Activated naive CD8-positive, alpha-beta T cell treated with anti-CD3 and anti-CD28 coated beads, Interleukin-2, amount 50 U/mL, for 24 hours (primary cell): ENCODE measurements around the gene CCDC3.

Experiments used
- ATAC-seq: fragments of 150-1000 bp; cut with Tn5 transposase; one replicate; pipeline ENCODE4 v1.10.0; 2021
- DNase-seq: peaks from one replicate; pipeline ENCODE4 v3.0.0; 2021
- H3K27ac Mint-ChIP-seq: one replicate; pipeline ENCODE4 v1.8.0; 2021; ENCODE audit warnings: mild to moderate bottlenecking, mixed read lengths
- H3K27me3 Mint-ChIP-seq: one replicate; pipeline ENCODE4 v1.8.0; 2021; ENCODE audit warnings: mixed read lengths
- H3K36me3 Mint-ChIP-seq: one replicate; pipeline ENCODE4 v1.8.0; 2021; ENCODE audit warnings: low read depth, mixed read lengths
- H3K4me1 Mint-ChIP-seq: one replicate; pipeline ENCODE4 v1.8.0; 2021; ENCODE audit warnings: mixed read lengths
- H3K4me3 Mint-ChIP-seq: one replicate; pipeline ENCODE4 v1.8.0; 2021; ENCODE audit warnings: mild to moderate bottlenecking, moderate library complexity, mixed read lengths
- H3K9me3 Mint-ChIP-seq: one replicate; pipeline ENCODE4 v1.8.0; 2021; ENCODE audit warnings: mixed read lengths

Gene CCDC3

DNA sequence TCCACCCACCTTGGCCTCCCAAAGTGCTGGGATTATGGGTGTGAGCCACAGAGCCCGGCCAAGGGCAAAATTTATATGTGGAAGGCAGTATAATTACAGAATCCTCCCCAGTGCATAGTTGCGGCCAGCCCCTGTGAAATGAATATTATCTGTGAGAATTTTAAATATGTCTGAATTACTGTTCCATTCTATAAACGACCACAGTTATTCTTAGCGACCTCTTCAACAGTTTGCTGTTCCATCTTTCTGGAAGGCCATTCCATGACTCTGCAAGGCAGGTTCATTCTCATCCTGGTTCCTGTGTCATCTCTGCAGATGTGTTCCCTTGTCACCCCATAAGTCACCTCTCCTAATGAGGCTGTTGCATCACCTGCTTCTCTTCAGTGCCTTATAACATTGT is 90.7 kb downstream of the CCDC3 start:
- no peak for DNase-seq
- Mint-ChIP-seq H3K4me1 (no peaks in the 10 kb centered on the region), H3K4me3 (no peak overlapping the region), H3K27me3 (peaks cover 6% of the 10 kb centered on the region), H3K36me3 (no peaks in the 10 kb centered on the region), H3K27ac (no peak overlapping the region), H3K9me3 (peaks cover 9% of the 10 kb centered on the region)
- ATAC-seq, result no peak

DNA sequence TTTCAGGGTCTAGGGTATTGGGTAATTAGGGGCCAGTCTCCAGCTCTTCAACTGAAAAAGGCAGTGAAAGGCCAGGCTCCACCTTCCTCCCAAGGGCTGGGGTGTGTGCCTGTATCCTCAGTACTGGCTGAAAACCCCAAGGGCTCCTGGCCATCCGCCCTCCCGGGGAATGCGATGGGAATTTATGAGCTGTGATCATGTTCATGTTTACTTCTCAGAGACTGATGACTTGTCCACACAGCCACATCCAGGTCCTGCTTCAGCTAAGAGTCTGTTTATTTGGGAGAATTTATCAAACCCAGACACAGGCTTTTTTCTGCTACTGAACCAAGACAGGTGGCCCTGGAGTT is 91.7 kb downstream of the CCDC3 start:
- H3K27me3 Mint-ChIP-seq, result peaks cover 8% of the 10 kb centered on the region
- no peaks in the 10 kb centered on the region for H3K4me1 Mint-ChIP-seq
- no peak overlapping the region for H3K4me3 Mint-ChIP-seq
- no peak overlapping the region for H3K27ac Mint-ChIP-seq
- no peaks in the 10 kb centered on the region for H3K36me3 Mint-ChIP-seq
- H3K9me3 Mint-ChIP-seq, result peaks cover 9% of the 10 kb centered on the region
- ATAC-seq, result no peak
- no peak for DNase-seq

DNA sequence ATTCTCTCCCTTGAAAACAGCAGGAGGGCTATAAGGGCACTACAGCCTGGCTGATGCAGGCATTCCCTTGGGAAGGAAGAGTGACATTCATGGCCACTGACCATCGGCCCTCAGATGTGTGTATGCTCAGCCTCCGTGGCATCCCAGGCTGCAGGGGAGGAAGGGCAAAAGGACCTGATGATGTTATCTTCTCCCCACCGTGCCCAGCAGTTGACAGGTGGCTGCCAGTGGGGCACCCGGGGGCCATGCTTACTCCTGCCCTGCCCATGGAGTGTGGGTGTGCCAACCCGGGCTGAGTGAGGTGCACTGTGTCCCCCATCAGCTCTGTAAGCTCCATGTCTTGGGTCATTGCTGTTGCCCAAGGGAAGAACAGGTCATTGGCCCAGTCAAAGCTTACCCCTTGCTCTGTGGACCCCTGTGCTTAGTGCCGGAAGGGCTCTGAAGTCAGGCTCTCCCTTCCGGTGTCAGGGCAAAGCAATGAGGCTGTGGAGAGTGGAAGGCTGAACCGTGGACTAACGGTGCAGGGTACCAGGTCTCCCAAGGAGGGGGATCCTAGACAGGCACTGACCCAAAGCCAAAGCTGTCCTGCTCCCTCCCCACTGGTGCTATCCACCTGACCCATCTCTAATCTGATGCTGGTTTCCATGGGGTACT is 92.2 kb downstream of the CCDC3 start:
- no peaks in the 10 kb centered on the region for H3K36me3 Mint-ChIP-seq
- H3K27ac Mint-ChIP-seq, result no peak overlapping the region
- H3K4me1 Mint-ChIP-seq, result no peaks in the 10 kb centered on the region
- peaks cover 9% of the 10 kb centered on the region for H3K9me3 Mint-ChIP-seq
- ATAC-seq (no peak), DNase-seq (no peak)
- H3K4me3 Mint-ChIP-seq, result no peak overlapping the region
- H3K27me3 Mint-ChIP-seq, result peaks cover 6% of the 10 kb centered on the region

DNA sequence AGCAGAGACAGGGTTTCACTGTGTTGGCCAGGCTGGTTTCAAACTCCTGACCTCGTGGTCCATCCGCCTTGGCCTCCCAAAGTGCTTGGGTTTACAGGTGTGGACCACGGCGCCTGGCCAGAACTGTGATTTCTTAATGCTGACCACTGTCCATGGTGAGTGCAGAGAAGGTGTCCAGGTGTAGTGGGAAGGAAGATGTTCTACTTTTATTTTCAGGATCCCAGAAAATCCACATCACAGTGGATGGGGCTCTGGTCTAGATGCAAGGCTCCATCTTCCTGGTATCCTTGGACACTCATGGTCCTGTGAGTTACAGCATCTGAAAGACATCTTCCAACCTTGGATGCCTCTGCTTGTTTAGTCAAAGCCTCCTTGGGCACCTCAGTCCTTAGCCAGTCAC is 92.7 kb downstream of the CCDC3 start:
- H3K27ac Mint-ChIP-seq, result no peak overlapping the region
- ATAC-seq, result no peak
- no peaks in the 10 kb centered on the region for H3K36me3 Mint-ChIP-seq
- no peaks in the 10 kb centered on the region for H3K4me1 Mint-ChIP-seq
- DNase-seq, result no peak
- H3K27me3 Mint-ChIP-seq, result peaks cover 3% of the 10 kb centered on the region
- peaks cover 9% of the 10 kb centered on the region for H3K9me3 Mint-ChIP-seq
- no peak overlapping the region for H3K4me3 Mint-ChIP-seq

DNA sequence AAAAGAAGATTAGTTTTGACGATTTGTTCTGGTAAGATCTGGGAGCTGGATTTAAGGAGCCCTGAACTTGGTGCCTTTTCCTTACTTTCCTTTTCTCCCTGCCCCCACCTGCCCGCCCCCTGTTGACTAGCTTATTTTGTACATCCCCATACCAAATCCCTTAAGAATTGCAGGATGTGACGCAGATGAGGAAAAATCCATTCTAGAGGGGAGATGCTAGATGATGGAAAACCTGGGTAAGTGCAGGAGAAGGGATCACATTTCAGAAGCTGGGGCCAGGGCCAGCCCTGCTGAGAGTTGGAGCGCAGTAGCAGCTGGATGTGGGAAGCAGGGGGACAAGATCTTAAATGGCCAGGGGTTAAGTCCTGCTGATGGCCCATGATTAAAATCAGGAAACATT is 93.9 kb downstream of the CCDC3 start:
- no peak for ATAC-seq
- peaks cover 9% of the 10 kb centered on the region for H3K9me3 Mint-ChIP-seq
- no peaks in the 10 kb centered on the region for H3K4me1 Mint-ChIP-seq
- H3K27ac Mint-ChIP-seq, result no peak overlapping the region
- H3K36me3 Mint-ChIP-seq, result no peaks in the 10 kb centered on the region
- DNase-seq, result no peak
- no peak overlapping the region for H3K4me3 Mint-ChIP-seq
- peaks cover 3% of the 10 kb centered on the region for H3K27me3 Mint-ChIP-seq

DNA sequence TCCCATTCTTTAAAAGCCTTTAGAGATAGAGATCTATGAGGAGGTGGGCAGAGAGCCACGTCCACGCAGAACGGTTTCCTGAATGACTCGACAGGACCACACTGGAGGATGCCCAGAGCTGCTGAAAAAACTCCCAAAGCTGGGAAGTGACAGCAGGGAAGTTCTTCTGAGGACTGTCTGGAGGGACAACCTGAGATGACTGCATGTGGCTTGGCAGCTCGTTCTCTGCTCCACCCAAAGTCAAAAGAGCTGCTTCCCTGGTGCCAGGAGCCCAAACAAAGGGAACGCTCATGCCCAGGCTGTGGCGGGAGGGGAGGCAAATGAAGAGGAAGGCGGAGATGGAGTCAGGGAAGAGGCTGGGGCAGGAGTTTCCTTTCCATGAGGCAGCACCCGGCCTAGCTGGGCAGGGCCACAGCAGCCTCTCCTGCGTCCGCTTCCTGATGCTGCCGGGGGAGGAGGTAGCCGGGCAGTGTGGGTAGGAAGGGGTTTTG is 95.4 kb downstream of the CCDC3 start:
- ATAC-seq (no peak), DNase-seq (no peak)
- H3K36me3 Mint-ChIP-seq, result no peaks in the 10 kb centered on the region
- no peak overlapping the region for H3K4me3 Mint-ChIP-seq
- no peak overlapping the region for H3K27ac Mint-ChIP-seq
- no peaks in the 10 kb centered on the region for H3K9me3 Mint-ChIP-seq
- peaks cover 1% of the 10 kb centered on the region for H3K27me3 Mint-ChIP-seq
- H3K4me1 Mint-ChIP-seq, result no peaks in the 10 kb centered on the region

DNA sequence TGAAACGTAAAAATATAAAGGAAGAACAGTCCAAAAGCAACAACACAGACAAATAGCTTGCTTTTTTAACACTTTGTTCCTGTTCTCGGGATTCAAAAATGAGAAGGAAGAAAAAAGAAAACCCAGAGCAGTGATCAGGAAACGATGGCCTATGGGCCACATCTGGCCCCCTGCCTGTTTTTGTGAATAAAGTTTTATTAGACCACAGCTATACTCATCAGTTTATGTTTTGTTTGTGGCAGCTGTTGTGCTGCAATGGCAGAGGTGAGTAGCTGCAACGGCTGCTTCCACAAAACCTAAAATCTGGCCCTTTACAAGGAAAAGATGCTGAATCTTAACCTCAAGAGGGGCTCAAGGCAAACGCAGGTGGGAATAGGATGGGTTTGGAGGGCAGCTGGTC is 96.4 kb downstream of the CCDC3 start:
- Mint-ChIP-seq H3K27ac (no peak overlapping the region), H3K36me3 (no peaks in the 10 kb centered on the region), H3K4me1 (no peaks in the 10 kb centered on the region), H3K9me3 (no peaks in the 10 kb centered on the region), H3K27me3 (peaks cover 1% of the 10 kb centered on the region), H3K4me3 (no peak overlapping the region)
- ATAC-seq (no peak), DNase-seq (no peak)

DNA sequence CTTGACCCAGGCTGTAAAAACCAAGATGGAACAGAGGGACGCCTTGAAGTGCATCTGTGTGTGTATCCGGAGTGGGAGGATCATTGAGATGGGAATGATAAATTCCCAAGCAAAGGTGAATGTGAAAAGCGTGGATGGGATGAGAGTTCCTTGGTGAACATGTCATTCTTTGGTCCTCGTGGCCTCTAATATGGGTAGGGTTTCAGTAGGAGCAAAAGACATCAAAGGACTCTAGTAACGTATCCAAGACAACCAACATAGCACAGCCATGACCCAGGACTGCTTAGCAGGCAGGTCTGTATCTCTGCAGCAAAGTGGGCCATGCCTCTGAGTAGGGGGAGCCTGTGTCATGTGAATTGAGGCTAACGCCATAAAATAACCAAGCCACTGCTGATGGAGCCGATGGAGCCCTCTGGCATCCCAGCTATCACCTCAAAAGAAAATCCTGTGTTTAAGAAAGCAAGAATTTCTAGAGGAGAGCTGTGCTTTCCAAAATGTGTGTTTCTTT is 98.6 kb downstream of the CCDC3 start:
- no peak overlapping the region for H3K27ac Mint-ChIP-seq
- ATAC-seq (no peak), DNase-seq (no peak)
- H3K36me3 Mint-ChIP-seq, result no peaks in the 10 kb centered on the region
- no peaks in the 10 kb centered on the region for H3K4me1 Mint-ChIP-seq
- H3K4me3 Mint-ChIP-seq, result no peak overlapping the region
- peaks cover 1% of the 10 kb centered on the region for H3K27me3 Mint-ChIP-seq
- no peaks in the 10 kb centered on the region for H3K9me3 Mint-ChIP-seq

DNA sequence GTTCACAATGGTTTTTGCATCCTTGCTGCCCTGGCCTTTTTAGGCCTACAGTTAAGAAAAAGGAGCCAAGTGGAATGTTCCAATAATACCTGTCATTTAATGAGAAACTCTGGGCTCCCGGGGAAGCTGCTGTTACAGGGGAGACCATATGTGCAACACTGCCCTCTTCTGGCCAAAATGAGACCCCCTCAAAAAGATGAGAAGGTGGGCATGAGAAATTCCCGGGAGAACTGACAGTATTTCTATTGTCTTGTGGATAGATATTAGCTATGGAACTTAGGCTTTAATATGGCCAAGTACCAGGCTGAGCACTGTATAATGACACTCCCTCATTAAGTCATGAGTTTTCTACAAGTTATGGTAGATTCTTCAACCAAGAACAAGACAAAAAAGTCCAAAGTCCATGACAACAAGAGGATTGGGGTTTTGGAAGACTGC is 99.4 kb downstream of the CCDC3 start:
- Mint-ChIP-seq H3K9me3 (no peaks in the 10 kb centered on the region), H3K4me3 (no peak overlapping the region), H3K27me3 (peaks cover 1% of the 10 kb centered on the region), H3K27ac (no peak overlapping the region), H3K36me3 (no peaks in the 10 kb centered on the region), H3K4me1 (no peaks in the 10 kb centered on the region)
- no peak for ATAC-seq
- DNase-seq, result peak; percentile 59

DNA sequence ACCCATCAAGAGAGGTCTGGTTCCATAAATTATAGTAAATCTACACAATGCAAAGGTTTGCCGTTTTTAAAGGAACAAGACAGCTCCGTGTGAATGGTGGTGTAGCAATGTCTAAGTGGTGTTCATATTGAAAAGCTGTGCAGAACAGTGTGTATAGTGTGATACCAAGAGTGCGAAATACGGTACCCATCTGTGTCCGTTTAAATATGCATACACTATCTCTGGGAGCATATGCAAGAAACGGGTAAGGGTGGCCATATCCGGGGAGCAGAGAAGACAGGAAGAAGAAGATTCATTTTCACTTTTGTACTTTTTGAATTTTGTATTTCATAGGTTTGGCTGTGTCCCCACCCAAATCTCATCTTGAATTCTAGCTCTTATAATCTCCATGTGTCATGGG is 102.0 kb downstream of the CCDC3 start:
- no peaks in the 10 kb centered on the region for H3K36me3 Mint-ChIP-seq
- DNase-seq (no peak), ATAC-seq (no peak)
- no peak overlapping the region for H3K27ac Mint-ChIP-seq
- H3K4me3 Mint-ChIP-seq, result no peak overlapping the region
- H3K4me1 Mint-ChIP-seq, result no peaks in the 10 kb centered on the region
- peaks cover 3% of the 10 kb centered on the region for H3K9me3 Mint-ChIP-seq
- H3K27me3 Mint-ChIP-seq, result peaks cover 7% of the 10 kb centered on the region

DNA sequence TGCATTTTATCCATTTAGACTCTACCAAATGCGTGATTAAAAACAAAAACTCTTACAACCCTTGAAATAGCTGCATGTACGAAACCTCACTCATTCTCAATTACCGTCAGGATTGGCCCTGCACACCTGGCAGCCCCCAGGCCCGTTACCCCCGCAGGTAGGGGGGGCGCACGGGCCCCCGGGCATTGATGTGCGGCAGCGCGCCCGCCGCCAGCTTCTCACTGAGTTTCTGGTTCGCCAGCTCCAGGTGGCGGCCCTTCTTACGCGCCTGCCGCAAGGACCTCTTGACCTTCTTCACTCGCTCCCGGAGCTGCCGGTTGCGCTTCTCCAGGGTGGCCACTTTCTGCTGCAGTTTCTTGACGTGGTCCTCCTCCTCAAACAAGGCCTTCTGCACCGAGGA is 103.2 kb downstream of the CCDC3 start:
- no peak for ATAC-seq
- Mint-ChIP-seq H3K27me3 (peaks cover 9% of the 10 kb centered on the region), H3K4me3 (no peak overlapping the region), H3K36me3 (no peaks in the 10 kb centered on the region), H3K4me1 (no peaks in the 10 kb centered on the region), H3K27ac (no peak overlapping the region), H3K9me3 (peaks cover 11% of the 10 kb centered on the region)
- no peak for DNase-seq

DNA sequence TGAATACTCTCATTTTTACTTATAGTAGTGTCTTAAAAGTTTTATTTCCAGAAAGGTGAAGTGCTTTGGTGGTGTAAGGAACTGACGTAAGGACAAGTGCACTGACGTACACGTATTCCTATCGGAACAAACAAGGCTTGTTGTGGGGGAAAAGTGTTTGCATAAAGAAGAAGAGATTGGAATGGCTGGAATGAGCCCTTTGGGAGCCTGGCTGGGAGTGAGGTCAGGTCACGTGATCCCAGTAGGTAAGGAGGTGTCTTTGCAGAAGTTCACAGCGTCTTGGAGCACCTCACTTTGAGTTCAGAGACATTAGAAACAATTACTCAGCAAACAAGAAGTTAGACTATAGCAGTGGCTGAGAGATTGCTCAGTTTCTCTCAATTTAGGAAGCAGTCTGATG is 104.2 kb downstream of the CCDC3 start:
- H3K27ac Mint-ChIP-seq, result no peak overlapping the region
- ATAC-seq, result no peak
- no peak overlapping the region for H3K4me3 Mint-ChIP-seq
- DNase-seq, result no peak
- H3K27me3 Mint-ChIP-seq, result peaks cover 13% of the 10 kb centered on the region
- H3K36me3 Mint-ChIP-seq, result no peaks in the 10 kb centered on the region
- peaks cover 20% of the 10 kb centered on the region for H3K9me3 Mint-ChIP-seq
- H3K4me1 Mint-ChIP-seq, result no peaks in the 10 kb centered on the region

DNA sequence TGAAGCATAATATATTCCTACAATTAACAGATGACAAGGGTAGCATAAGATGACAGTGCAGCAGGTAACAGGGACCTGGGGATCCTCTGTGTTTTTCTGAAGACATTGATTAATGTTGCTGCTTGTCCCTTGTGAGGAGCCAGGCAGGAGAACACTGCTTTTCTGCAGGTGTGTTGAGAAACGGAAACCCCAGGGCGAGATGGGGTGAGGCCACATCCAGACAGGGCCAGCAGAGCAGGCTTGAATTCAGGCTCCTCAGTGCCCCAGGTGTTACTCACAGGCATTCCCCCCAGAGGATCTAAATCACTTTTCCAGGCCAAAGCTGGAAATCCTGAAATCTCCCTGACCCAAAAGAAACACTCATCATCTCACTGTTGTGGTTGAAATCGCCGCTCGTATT is 105.3 kb downstream of the CCDC3 start:
- H3K27ac Mint-ChIP-seq, result no peak overlapping the region
- H3K4me1 Mint-ChIP-seq, result no peaks in the 10 kb centered on the region
- H3K4me3 Mint-ChIP-seq, result no peak overlapping the region
- no peaks in the 10 kb centered on the region for H3K36me3 Mint-ChIP-seq
- no peak for DNase-seq
- peaks cover 13% of the 10 kb centered on the region for H3K27me3 Mint-ChIP-seq
- no peak for ATAC-seq
- H3K9me3 Mint-ChIP-seq, result peaks cover 20% of the 10 kb centered on the region

DNA sequence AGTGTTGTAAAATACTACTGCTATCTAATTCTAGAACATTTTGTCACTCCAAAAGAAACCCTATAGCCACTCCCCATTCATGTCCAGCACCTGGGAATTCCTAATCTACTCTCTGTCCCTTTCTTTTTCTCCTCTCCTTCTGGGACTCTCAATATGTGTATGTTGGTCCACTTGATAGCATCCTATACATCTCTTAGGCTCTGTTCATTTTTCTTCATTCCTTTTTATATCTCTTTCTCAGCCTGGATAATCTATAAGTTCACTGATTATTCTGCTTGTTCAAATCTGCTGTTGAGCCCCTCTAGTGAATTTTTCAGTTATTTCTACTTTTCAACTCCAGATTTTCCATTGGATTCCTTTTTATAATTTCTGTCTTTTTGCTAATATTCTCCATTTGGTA is 108.6 kb downstream of the CCDC3 start:
- H3K4me3 Mint-ChIP-seq, result no peak overlapping the region
- no peaks in the 10 kb centered on the region for H3K4me1 Mint-ChIP-seq
- H3K36me3 Mint-ChIP-seq, result no peaks in the 10 kb centered on the region
- H3K27me3 Mint-ChIP-seq, result peaks cover 13% of the 10 kb centered on the region
- H3K27ac Mint-ChIP-seq, result no peak overlapping the region
- H3K9me3 Mint-ChIP-seq, result peaks cover 20% of the 10 kb centered on the region
- DNase-seq, result no peak
- ATAC-seq, result no peak

DNA sequence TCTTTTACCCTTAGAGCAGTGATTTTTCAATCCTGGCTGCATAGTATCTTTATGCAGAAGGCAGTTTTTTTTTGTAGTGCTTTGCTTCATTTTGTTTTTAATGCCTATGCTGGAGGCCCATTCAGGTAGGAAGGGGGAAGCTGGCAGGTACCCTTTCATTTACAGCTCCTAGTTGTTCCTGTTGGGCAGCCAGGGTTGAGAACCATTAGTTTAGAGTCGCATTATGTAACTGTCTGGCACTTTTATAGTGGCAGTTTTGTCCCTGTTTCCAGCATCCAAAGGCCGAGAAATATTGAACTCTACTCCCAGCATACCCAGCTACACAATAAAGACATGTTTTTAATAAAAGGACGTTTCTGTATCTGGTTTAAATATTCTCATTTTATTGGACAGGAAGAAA is 110.6 kb downstream of the CCDC3 start:
- H3K27ac Mint-ChIP-seq, result no peak overlapping the region
- ATAC-seq, result no peak
- H3K27me3 Mint-ChIP-seq, result peaks cover 10% of the 10 kb centered on the region
- H3K9me3 Mint-ChIP-seq, result peaks cover 20% of the 10 kb centered on the region
- no peak overlapping the region for H3K4me3 Mint-ChIP-seq
- DNase-seq, result no peak
- H3K4me1 Mint-ChIP-seq, result no peaks in the 10 kb centered on the region
- H3K36me3 Mint-ChIP-seq, result no peaks in the 10 kb centered on the region

DNA sequence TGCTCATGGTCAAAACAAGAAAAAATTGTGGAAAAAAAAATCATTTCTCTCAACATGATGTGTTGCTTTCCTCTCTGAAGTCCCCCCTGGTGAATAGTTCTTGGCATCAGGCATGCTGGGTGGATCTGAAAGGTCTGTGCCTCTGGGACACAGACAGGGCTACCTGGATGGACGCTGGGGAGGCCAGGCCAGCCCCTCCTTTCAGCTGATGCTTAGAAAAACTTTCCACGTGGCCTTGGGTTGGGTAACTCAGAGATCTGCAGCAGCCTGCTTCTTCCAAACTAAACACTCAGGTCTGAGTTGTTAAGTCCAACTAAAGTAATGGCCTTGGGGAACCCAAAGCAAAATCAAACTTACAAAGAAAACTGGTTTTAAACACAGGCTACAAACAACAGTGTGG is 113.0 kb downstream of the CCDC3 start:
- Mint-ChIP-seq H3K36me3 (no peaks in the 10 kb centered on the region), H3K4me1 (no peaks in the 10 kb centered on the region), H3K9me3 (peaks cover 12% of the 10 kb centered on the region), H3K27me3 (peaks cover 10% of the 10 kb centered on the region), H3K4me3 (no peak overlapping the region), H3K27ac (no peak overlapping the region)
- ATAC-seq (no peak), DNase-seq (no peak)
